Kidney (tissue), 14 donors: Measurements from ENCODE around the gene ABCB6. TPM values are rescaled to one million over a fixed set of nuclear protein-coding genes. Genes with fewer than 3 reads are reported as not detected.

Source experiments
- DNase-seq, 5 donors: peaks; one replicate each; pipeline ENCODE4 v3.0.0-alpha.2; 2013 to 2020
- FAIRE-seq: peaks from 2 replicates; lab custom pipeline; 2012; peaks lifted over from hg19 to GRCh38; lab: Jason Lieb, UNC
- H3K27ac ChIP-seq, 2 donors: one replicate each; pipeline ENCODE4 v1.7.0; 2013; ENCODE audit warnings: low read depth in 2 of 2, low read length in 2 of 2, inconsistent platforms in 1 of 2
- H3K27me3 ChIP-seq: one replicate; pipeline ENCODE4 v1.7.1; 2013; ENCODE audit warnings: low read length, inconsistent platforms; ENCODE audit not compliant: control insufficient read depth, insufficient read depth
- H3K36me3 ChIP-seq, 3 donors: one replicate each; pipeline versions ENCODE4 v1.7.0 to v1.7.1; 2013; ENCODE audit warnings: low read length in 3 of 3, control low read depth in 1 of 3, inconsistent platforms in 1 of 3; ENCODE audit not compliant: insufficient read depth in 3 of 3, control insufficient read depth in 2 of 3
- H3K4me1 ChIP-seq, 3 donors: one replicate each; pipeline versions ENCODE4 v1.7.0 to v1.7.1; 2013; ENCODE audit warnings: low read length in 3 of 3, inconsistent platforms in 1 of 3, low read depth in 1 of 3; ENCODE audit not compliant: control insufficient read depth in 2 of 3, insufficient read depth in 2 of 3
- H3K4me3 ChIP-seq, 3 donors: one replicate each; pipeline versions ENCODE4 v1.7.0 to v1.8.1; 2013; ENCODE audit warnings: low read length in 3 of 3, control low read depth in 1 of 3, inconsistent platforms in 1 of 3
- H3K9ac ChIP-seq, 3 donors: one replicate each; pipeline versions ENCODE4 v1.7.0 to v1.7.1; 2013; ENCODE audit warnings: low read length in 3 of 3, control low read depth in 1 of 3, inconsistent platforms in 1 of 3
- H3K9me3 ChIP-seq, 3 donors: one replicate each; pipeline versions ENCODE4 v1.7.0 to v1.7.1; 2013; ENCODE audit warnings: low read length in 3 of 3, control low read depth in 1 of 3, inconsistent platforms in 1 of 3; ENCODE audit not compliant: control insufficient read depth in 2 of 3, insufficient read depth in 1 of 3
- CTCF ChIP-seq: IDR thresholded peaks from 3 replicates; pipeline ENCODE4 v1.5.1; 2012; ENCODE audit warnings: mild to moderate bottlenecking, moderate library complexity, borderline replicate concordance; ENCODE audit not compliant: insufficient read depth; ENCODE audit errors: extremely low read depth
- intact Hi-C: fragments of 100-400 bp; cut with DNase I; formaldehyde crosslinking; loops from one replicate; pipeline ENCODE4 v1.11.1; 2022
- polyA plus RNA-seq: library from polyadenylated mRNA; stranded (reverse); fragments of 350-450 nt; fragmentation: Illumina TruSeq; extraction: RNeasy Lipid Tissue Mini Kit (QIAGEN cat#74804); gene quantifications from one replicate; pipeline ENCODE4 v1.2.3, GENCODE V29; 2014; ENCODE audit warnings: low read depth, low replicate concordance; ENCODE audit not compliant: insufficient read depth
- total RNA-seq: library from RNA; stranded (reverse); fragmentation: NEBNext Ultra II Directional; extraction: Animal tissue kit (Norgen Biotek cat#: 25700); gene quantifications from one replicate; pipeline ENCODE4 v1.2.1, GENCODE V29; 2021
- donor health status: control.
- donor health status: control.
- donor health status: control.
- donor health status: control.
- donor health status: control.
- donor health status: DM: yes; HTN: yes; CAD: no.
- donor health status: Normal renal cell carcinoma (clear cell type).

ABCB6 gene
- total and polyA plus RNA-seq, 2 donors from 2014 or later: 17.8 to 53.6 TPM

- Histone ChIP-seq H3K27ac (peak overlapping the region; percentile 80 to 82), H3K9me3 (no peaks in the 10 kb centered on the region), H3K4me1 (peaks cover 5 to 41% (median 32%) of the 10 kb centered on the region in 3 donors), H3K36me3 (peaks cover 5 to 30% (median 16%) of the 10 kb centered on the region in 3 donors), H3K4me3 (no peak overlapping the region), H3K27me3 (no peaks in the 10 kb centered on the region), H3K9ac (no peak overlapping the region)
- DNase-seq: peak in 1 of 5 donors; percentile 73
- intact Hi-C loops: no loop called here
- FAIRE-seq: no peak
- no peak for TF ChIP-seq CTCF
Measured at GRCh38 chr2:219172231-219173154, 46.3 kb downstream of the ABCB6 start.

- no peaks in the 10 kb centered on the region for H3K9me3 ChIP-seq
- peaks cover 5 to 30% (median 16%) of the 10 kb centered on the region in 3 donors for H3K36me3 ChIP-seq
- peaks cover 5 to 41% (median 32%) of the 10 kb centered on the region in 3 donors for H3K4me1 ChIP-seq
- no peak overlapping the region for H3K9ac ChIP-seq
- peak overlapping the region; percentile 80 to 82 for H3K27ac ChIP-seq
- no peaks in the 10 kb centered on the region for H3K27me3 ChIP-seq
- TF ChIP-seq CTCF: peak; percentile 54
- FAIRE-seq (peak; percentile 74), DNase-seq (peak in 4 of 5 donors; percentile 40 to 84 (median 66))
- no peak overlapping the region for H3K4me3 ChIP-seq
- intact Hi-C loops: no loop called here
Measured at GRCh38 chr2:219171231-219171651, 47.5 kb downstream of the ABCB6 start.

GRCh38 chr2:219169930-219170654, 48.7 kb downstream of the ABCB6 start, which contains the start of gene SLC23A3:
SLC23A3 (minus strand) TSS chr2:219170029; CDS start chr2:219169984, 45 bp downstream.
- H3K4me3 ChIP-seq: peak within 1 kb of the TSS in 2 of 3 donors; percentile 18 to 50
- H3K9ac ChIP-seq: peak within 1 kb of the TSS in 1 of 3 donors; percentile 2
- H3K36me3 ChIP-seq: peaks cover 5 to 29% (median 16%) of the 10 kb centered on the region in 3 donors
- intact Hi-C loops: loop anchor here (10.0 kb wide), 1 partner anchor 115 kb away; no protein-coding TSS in a partner anchor
- H3K27ac ChIP-seq: peak within 1 kb of the TSS; percentile 44 to 79
- H3K4me1 ChIP-seq: peaks cover 0 to 35% (median 23%) of the 10 kb centered on the region in 3 donors
- TF ChIP-seq CTCF: no peak
- peak in 1 of 5 donors; percentile 26 for DNase-seq
- H3K27me3 ChIP-seq: no peaks in the 10 kb centered on the region
- H3K9me3 ChIP-seq: no peaks in the 10 kb centered on the region
- FAIRE-seq: no peak
